Stimulated activated CD8-positive, alpha-beta memory T cell treated with anti-CD3 and anti-CD28 coated beads, Interleukin-7, amount 100 ng/mL, for 4 hours (primary cell): ENCODE results near the gene EXPH5.
"Not testable (repeated sequence)": the region's sequence is repeated elsewhere in the genome, so short reads cannot be mapped to it uniquely, and the experiment has no call there.

Experiments used
- DNase-seq, 2 donors: peaks; one replicate each; pipeline ENCODE4 v3.0.0-alpha.2; 2020; ENCODE audit warnings: low read depth in 2 of 2

EXPH5 gene

DNA sequence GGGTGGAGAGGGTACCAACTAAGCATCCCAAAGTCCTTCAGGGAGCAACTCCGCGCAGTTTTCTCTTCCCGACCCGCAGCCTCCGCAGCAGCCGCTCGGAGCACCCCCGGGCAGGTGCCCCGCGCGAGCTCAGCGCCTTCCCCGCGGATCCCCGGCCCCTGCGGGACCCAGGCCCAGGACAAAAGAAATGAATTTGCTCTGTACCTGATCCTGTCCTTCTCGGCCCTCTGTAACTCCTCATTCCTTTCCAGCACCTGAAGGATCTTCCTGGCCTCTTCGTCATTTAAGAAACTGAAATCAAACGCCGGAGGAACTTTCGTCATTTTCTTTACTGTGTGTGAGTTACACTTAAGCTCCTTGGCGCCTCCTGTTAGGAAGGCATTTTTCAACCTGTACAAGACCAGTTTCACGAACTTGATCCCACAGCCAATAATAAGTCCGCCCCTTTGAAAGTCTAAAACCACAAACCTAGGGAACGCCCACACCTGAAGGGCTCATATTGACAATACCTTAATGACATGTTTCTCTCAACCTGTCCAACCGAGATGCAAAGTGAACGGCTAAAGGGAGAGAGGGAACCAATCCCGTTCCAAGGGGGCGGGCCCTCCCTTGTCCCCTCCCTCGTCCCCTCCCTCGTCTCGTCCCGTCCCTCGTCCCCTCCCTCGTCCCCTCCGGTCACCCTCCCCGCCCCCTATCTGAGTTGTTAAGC is at the start of gene EXPH5:
EXPH5 (minus strand) TSS at position 555 of the 709 bp plus-strand sequence; CDS start at position 323, 232 bp downstream.
- DNase-seq = peak; percentile 80 to 81

DNA sequence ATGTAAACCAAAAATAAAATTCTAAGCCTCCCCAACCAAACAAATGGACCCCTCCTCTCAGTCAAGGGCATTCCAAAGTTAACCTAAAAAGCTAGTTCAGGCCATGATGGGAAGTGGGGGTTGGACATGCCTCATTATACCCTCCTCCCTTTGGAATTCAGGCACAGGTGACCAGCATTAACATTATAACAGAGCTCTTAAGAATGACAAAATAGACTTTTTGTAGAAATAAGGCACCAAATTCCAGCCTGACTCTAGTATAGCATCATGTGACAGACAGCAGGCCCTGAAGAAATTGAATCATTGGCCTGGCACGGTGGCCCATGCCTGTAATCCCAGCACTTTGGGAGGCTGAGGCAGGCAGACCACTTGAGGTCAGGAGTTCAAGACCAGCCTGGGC is 48.2 kb upstream of the EXPH5 start:
- DNase-seq = not testable (repeated sequence)

- DNase-seq = no peak
These were observed 45.6 kb upstream of the EXPH5 start for GRCh38 chr11:108639146-108639545.

- DNase-seq = no peak
These were observed 42.7 kb upstream of the EXPH5 start for GRCh38 chr11:108636222-108636621.

- no peak for DNase-seq
These were observed 41.5 kb upstream of the EXPH5 start for GRCh38 chr11:108635106-108635505.

DNA sequence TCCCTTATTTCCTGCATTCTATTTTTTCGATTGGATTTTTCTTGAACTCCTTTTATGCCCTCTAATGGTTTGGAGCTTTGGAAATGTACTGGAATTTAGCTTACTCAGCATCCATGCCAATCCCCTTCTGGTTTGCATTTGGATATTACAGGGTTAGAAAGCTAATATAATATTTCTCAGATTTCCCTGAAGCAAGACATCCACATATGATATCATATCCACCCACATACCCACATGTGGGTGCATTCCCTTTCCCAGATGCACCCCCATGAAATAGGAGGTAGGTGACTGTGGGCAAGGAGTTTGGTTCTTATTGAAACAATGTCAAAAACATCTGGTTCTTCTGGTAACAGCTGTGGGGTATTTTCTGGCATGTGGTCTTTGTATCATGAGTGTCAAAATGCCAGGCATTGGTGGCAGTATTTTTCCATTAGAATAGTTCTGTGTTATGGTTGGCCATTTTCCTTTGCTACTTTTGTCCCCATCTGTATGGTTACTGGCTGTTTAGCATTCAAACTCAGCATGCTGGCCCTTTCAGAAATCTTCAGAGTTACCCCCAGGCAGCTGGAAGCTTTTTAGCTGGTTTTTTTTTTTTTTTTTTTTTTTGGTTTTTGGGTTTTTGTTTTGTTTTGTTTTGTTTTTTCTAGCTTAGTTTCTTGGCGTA is 38.6 kb upstream of the EXPH5 start:
- no peak for DNase-seq

- DNase-seq = no peak
These were observed 35.7 kb upstream of the EXPH5 start for GRCh38 chr11:108629274-108629673.

GRCh38 chr11:108628812-108629211 is 35.2 kb upstream of the EXPH5 start:
- DNase-seq = no peak

- DNase-seq = no peak
These were observed 34.8 kb upstream of the EXPH5 start for GRCh38 chr11:108628326-108628725.

DNA sequence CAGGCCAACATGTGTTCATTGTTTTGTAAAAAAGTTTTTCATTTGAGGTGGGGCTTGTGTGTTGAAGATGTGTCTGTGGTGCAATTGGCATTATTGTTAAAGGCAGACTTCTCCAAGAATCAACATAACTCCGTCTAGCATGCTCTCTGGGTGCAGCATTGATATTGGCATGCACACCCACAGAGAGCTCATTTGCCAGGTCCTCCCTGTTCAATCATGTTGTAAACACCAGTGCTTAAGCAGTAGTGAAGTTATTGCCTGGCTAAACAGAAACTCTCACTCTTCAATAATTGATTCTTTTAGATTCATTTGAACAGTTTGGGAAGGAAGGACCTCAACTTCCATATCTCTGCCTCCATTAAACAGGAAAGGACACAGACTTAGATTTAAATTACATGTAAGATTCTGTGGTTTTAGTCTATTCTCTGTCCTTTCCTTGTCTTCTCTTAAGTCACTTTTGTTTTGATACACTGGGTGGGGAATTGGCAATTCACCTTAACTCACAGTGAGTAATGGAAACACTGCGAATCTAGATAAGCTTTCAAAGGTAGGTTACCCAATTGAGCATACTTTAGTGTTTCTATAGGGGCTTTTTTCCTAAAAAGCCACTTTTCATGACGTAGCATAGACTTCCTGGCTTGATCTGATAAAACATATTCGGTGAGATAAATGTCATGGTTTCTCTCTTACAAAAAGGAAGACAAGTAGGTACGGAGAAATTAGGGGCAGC is 30.8 kb upstream of the EXPH5 start:
- DNase-seq = no peak

DNA sequence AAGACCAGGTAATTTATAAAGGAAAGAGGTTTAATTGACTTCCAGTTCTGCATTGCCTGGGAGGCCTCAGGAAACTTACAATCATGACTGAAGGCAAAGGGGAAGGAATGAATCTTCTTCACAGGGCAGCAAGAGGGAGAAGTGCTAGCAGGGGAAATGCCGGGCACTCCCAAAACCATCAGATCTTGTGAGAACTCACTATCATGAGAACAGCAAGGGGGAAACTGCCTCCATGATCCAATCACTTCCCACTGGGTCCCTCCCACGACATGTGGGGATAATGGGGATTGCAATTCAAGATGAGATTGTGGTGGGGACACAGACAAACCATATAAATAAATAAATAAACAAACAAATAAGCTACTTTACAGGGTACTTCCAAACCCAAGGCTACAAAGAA is 28.8 kb upstream of the EXPH5 start:
- DNase-seq = no peak

DNA sequence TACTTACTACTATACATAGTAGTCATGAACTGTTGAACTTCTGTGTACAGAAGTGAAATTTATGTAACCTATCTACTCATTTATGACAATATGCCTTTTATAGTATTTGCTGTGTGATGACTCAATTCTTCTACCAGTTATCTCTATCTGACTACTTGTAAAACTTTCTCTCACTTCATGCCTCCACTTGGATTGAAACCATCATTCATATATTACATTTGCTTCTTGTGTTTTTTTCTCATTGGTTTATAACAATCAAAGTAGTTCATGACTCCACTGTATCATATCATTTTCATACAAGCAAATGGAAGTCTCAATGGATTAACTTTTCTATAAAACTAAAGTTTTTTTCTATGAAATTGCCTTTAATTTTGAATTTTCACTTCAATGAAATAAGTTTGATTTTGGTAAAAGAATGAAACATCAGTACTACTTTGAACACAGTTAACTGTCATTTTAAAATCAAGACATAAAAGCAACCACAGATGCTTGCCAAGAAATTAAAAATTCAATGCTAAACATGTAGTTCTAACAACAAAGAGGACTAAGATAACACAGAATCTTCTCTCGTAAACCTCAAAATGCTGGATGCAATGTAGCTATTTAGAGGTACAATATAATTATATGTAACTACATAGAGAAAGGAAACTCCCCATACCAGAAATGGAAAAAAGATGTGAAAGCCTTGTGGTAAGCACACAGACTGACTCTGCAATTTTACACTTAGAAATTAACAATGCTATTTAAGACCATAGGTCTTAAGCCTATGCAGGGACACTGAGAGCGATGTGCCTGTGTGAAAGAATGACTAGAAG is 27.6 kb upstream of the EXPH5 start:
- DNase-seq = no peak

- DNase-seq = no peak
These were observed 25.0 kb upstream of the EXPH5 start for GRCh38 chr11:108618529-108618928.

GRCh38 chr11:108617055-108617454 is 23.5 kb upstream of the EXPH5 start:
- DNase-seq = no peak

DNA sequence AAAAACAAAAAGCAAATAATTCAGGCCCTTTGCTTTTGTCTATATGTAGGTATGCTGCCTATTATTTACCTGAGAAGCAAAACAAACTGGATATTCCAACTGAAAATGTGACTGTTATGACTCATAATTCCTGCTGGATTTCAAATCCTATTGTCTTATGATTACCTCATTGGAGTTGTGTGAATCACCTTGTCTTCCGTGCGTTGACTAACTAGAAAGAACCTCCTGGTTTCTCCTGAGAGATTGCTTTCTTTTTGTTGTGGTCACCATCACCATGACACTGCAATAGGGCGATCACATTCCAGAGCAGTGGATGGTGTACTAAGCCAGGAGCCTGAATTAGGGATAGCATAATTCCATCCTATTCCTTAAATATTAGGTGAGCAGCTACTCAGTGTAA is 23.0 kb upstream of the EXPH5 start:
- DNase-seq = no peak

DNA sequence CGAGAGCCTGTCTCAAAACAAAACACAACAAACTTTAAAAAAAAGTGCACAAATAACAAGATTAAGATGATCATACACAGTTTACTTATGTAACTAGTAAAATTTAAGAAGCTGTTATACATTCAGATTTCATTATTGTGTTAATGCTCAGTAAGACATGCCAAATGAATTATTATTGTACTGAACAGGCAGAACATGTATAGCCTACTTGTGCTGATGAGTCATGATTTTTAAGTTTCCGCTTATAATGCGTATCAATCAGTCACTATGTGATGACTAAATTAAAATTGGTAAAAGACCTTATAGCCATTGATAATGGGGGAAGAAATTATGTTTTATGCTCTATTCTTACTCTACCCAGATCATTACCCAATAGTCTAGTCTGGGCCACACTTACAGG is 20.5 kb upstream of the EXPH5 start:
- no peak for DNase-seq

- no peak for DNase-seq
These were observed 16.1 kb upstream of the EXPH5 start for GRCh38 chr11:108609682-108610081.

- DNase-seq = no peak
These were observed 15.0 kb upstream of the EXPH5 start for GRCh38 chr11:108608548-108608947.

DNA sequence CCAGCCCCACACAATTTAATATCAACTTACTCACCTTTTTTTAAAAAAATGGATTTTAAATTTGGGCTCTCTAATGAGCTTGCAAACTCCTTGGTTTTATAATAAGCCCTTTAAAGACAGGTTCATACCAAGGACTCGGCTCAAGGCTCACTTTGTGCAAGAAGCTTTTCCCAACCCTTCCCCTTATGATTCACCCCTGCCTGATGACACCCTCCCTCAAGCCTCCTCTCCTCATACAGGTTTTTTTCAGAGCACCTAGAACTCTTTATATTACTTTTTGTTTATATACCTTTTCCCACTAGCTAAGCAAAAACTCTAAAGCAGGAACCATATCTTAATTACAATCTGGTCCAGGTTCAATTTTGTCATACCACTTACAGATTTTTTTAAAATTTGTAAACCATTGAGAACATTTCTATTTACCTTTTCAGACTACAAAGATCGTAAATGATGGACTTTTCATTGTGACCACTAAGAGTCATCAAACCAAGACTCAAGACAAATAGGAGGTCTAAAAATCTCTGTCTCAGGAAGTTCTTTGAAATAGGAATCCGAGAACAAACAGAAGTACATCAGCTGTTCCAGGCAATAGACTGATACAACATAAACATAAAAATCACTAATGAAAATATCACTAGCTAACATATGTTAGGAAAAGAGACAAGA is 13.1 kb upstream of the EXPH5 start:
- no peak for DNase-seq

- no peak for DNase-seq
These were observed 12.5 kb upstream of the EXPH5 start for GRCh38 chr11:108606070-108606469.

DNA sequence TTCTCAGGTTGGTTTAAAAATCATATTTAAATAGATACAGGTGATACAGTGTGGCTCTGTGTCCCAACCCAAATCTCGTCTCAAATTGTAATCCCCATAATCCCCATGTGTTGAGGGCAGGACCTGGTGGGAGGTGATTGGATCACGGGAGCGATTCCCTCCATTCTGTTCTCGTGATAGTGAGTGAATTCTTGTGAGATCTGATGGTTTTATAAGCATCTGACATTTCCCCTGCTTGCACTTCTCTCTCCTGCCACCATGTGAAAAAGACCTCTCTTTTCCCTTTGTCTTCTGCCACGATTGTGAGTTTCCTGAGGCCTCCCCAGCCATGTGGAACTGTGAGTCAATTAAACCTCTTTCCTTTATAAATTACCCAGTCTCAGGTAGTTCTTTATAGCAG is 9.2 kb upstream of the EXPH5 start:
- DNase-seq = not testable (repeated sequence)
